Uterus (tissue), 2 donors: ENCODE measurements around the gene PHYH.

Experiments
- CTCF ChIP-seq, 4 experiments: fragments of 200-600 bp in 2 of 4; fragments of 450-650 bp in 2 of 4; sonication (generic) in 2 of 4; IDR thresholded peaks; one replicate each; pipeline ENCODE4 v1.5.1; 2016 to 2019; ENCODE audit warnings: antibody characterized with exemption in 4 of 4, mild to moderate bottlenecking in 2 of 4, moderate library complexity in 1 of 4
- POLR2A ChIP-seq, 2 donors: fragments of 450-650 bp; IDR thresholded peaks; one replicate each; pipeline ENCODE4 v1.6.1; 2016; ENCODE audit warnings: antibody characterized with exemption in 2 of 2, mild to moderate bottlenecking in 1 of 2, moderate library complexity in 1 of 2

- no peak for TF ChIP-seq CTCF (IDR thresholded peaks at IDR 0.05)
- TF ChIP-seq POLR2A (IDR thresholded peaks at IDR 0.05): no peak
Observed at GRCh38 chr10:13268310-13268709, 31.6 kb downstream of the PHYH start.
